ENCODE results near the gene DRC7.

- TF ChIP-seq GATA3 (IDR thresholded peaks at IDR 0.05; ENCODE audit: low read depth, low read length), result no peak
- TF ChIP-seq GATA2 (IDR thresholded peaks at IDR 0.05; ENCODE audit: low read depth, low read length), result no peak
Observed at GRCh38 chr16:57764006-57764340, 69.4 kb downstream of the DRC7 start.

All from SH-SY5Y (cell line).